Measurements from ENCODE around the gene ZDHHC11.
"Not testable (repeated sequence)": the region's sequence is repeated elsewhere in the genome, so short reads cannot be mapped to it uniquely, and the experiment has no call there.

ZDHHC11 gene

GRCh38 chr5:758698-759053, 92.1 kb downstream of the ZDHHC11 start:
- no peak for DNase-seq

DNA sequence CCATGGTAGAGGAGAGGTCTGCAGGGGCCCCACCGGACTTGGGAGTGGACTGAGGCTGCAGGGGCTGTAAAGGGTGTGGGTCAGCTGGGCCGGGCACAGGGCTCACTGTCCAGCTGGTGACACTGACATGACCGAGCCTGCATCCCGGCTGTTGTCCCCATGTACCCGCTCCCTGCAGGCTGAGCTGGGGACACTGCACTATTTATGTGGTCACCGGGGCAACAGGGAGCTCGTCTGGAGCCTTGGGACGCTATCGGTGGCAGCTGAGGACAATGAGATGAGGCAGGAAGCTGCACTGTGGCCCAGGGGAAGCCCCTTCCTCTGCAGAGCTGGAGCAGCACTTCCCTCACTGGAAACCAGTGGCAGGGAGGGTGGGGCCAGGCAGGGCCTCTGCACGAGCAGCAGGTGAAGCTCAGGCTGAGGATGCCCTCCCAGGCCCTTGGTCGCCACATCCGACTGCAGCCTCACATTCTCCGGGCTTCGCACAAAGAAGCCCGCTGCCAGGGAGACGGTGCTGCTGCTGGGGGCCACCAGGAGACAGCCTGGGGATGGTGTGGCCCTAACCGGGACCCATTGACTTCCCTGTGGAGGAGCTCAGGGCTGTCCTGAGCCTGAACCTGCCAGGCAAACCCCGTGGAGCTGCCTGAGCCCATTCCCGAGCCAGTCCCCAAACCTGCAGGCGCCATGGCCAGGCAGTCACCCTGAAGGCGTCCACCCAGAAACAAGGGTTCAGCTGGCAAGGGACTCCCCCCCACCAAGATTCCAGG, 92.7 kb downstream of the ZDHHC11 start:
- no peak for DNase-seq

- DNase-seq, result no peak
These were observed 93.3 kb downstream of the ZDHHC11 start for GRCh38 chr5:757346-757930.

- DNase-seq, result no peak
These were observed 93.9 kb downstream of the ZDHHC11 start for GRCh38 chr5:756865-757345.

DNA sequence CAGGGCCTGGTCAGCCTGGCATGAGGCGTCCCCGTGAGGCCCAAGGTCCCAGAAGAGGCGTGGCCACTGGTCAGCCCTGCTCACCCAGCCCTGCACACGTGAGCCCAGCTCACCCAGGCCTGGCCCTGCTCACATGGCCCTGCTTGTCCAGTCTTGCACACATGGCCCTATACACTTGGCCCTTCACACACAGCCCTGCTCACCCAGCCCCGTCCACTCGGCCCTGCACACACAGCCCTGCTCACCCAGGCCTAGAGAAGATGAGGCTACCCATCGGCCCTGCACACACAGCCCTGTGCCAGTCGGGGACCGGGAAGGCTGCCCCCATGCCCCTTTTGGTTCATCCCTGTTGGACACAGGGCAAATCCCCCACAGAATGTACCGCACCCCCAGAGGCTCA, 94.6 kb downstream of the ZDHHC11 start:
- DNase-seq, result no peak

GRCh38 chr5:754143-754632, 96.6 kb downstream of the ZDHHC11 start:
- DNase-seq, result not testable (repeated sequence)

- DNase-seq, result not testable (repeated sequence)
These were observed 97.1 kb downstream of the ZDHHC11 start for GRCh38 chr5:753567-754142.

- not testable (repeated sequence) for DNase-seq
These were observed 98.2 kb downstream of the ZDHHC11 start for GRCh38 chr5:752532-753115.

DNA sequence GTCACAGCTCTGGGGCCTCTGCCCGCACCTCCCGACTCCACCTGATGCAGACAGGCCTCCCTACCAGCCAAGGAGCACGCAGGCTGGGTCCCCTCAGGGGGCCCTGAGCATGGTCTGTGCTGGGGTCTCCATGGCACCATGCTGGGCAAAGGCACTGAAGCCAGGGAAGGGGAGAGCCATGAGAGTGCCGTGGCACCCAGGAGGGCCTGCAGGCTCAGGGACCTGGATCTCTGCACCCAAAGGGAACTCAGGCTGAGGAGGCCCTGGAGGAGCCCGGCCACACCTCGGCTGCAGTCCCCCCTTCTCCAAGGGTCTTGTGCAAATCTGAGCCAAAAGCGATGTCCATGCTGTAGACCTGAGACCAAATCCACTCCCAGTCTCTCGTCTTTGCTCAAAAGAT, 98.8 kb downstream of the ZDHHC11 start:
- not testable (repeated sequence) for DNase-seq

DNA sequence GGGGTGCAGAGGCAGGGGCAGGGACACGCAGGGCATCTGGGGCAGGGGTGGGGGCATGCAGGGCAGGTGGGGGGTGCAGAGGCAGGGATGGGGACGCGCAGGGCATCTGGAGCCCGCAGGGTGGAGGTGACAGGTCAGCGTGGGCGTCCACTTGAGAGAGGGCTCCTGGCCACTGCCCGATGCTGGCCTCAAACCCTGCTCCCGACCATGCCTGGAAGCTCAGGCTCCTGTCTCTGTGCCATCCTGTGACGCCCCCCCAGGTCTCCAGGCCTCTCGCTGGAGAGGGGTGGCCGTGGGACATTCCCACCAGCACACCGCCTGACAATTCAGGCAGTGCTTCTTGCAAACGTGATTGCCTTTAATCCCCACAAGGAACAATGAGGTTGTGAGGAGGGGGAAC, 99.3 kb downstream of the ZDHHC11 start:
- no peak for DNase-seq

DNA sequence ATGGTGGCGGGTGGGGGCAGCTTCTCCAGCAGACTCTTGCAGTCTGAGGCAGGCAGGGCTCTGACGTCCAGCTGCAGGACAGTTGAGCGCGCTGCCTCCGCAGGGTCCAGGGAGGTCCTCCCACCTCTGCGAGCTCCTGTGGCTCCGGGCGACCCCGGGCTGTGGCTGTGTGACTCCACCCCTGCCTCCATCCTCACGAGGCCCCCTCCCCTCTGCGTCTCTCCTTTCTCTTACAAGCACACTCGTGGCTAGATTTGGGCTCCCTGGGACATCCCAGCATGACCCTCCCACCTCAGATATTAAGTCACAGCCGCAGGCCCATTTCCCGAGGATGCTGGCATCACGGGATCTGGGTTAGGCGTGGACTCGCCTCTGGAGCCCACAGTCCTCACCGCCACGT, 100.6 kb downstream of the ZDHHC11 start:
- not testable (repeated sequence) for DNase-seq

DNA sequence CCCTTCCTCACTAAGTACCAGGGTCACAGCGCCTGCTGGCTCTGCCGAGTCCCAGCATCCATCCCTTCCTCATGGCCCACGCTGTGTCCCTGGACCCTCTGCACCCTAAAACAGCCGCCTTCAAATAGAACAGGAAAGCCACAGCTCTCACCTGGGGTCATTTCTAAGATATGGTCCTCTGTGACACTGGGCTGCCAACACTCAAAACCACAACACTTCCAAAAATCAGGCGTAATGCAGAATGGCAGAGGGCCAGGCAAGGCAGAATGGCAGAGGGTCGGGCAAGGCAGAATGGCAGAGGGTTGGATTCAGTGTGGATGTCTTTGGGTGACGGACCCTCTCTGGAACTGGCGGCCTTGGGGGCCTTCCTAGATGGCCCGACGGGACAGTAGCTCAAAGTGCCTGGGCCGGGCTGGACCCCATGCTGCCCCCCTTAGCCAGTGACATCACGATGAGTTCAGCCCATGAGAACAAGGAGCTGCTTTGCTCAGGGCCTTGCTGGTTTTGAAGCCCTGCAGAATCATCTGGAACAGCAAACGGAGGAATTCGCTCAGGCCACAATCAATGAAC, 101.6 kb downstream of the ZDHHC11 start:
- no peak for DNase-seq

- DNase-seq, result not testable (repeated sequence)
These were observed 102.5 kb downstream of the ZDHHC11 start for GRCh38 chr5:748011-748980.

GRCh38 chr5:747303-747844, 103.4 kb downstream of the ZDHHC11 start:
- DNase-seq, result not testable (repeated sequence)

DNA sequence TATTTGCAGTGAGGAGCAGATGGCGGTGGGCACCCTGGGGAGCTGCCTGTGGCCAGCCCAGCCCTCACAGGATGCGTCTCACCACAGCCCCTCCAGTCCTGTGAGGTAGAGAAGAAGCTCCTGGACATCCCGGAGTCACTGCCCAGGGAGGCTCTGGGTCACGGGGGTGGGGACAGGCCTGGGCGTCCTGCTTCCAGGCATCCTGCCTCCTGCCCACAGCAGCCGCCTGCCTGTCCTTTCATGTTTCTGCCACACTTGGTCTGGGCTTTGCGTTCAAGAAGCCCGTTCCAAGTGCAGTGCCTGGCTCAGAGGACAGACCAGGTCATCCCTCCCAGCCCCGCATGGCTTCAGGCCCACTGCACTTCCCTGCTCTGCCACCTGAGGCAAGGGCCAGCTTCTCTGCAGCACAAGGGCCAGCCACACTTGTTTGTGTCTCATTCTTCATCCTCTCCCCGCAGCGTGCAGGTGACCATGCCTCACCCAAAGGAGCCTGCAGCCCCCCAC, 104.5 kb downstream of the ZDHHC11 start:
- no peak for DNase-seq

Measured in NCI-H2227 treated with DMSO at 0.1 percent for 48 hours (cell line).